HepG2 (cell line): ENCODE results near the gene SLX9. TPM values are rescaled to one million over a fixed set of nuclear protein-coding genes. Genes with fewer than 3 reads are reported as not detected.

Experiments
- CBX1 ChIP-seq: IDR thresholded peaks from one replicate; pipeline ENCODE4 v1.6.1; 2016; ENCODE audit warnings: antibody characterized with exemption, low read depth
- GATAD1 ChIP-seq: IDR thresholded peaks from 2 replicates; pipeline ENCODE4 v1.6.1; 2016; ENCODE audit warnings: missing genetic modification reagents, missing compliant biosample characterization
- GLI4 ChIP-seq: sonication (generic); formaldehyde crosslinking; IDR thresholded peaks from 2 replicates; pipeline ENCODE4 v1.5.1; 2020; ENCODE audit warnings: missing genetic modification reagents, mild to moderate bottlenecking, moderate library complexity, borderline replicate concordance
- HDAC1 ChIP-seq: sonication (generic); formaldehyde crosslinking; IDR thresholded peaks from 2 replicates; pipeline ENCODE4 v1.5.1; 2020; ENCODE audit warnings: mild to moderate bottlenecking, missing genetic modification reagents
- IRF9 ChIP-seq: sonication (generic); formaldehyde crosslinking; IDR thresholded peaks from 2 replicates; pipeline ENCODE4 v1.8.0; 2022; ENCODE audit warnings: missing genetic modification reagents, mild to moderate bottlenecking, borderline replicate concordance
- KAT8 ChIP-seq: IDR thresholded peaks from 2 replicates; pipeline ENCODE4 v1.6.1; 2016; ENCODE audit warnings: missing genetic modification reagents, missing compliant biosample characterization
- KLF9 ChIP-seq: IDR thresholded peaks from 2 replicates; pipeline ENCODE4 v1.6.1; 2016; ENCODE audit warnings: low read depth
- KMT2B ChIP-seq: IDR thresholded peaks from 2 replicates; pipeline ENCODE4 v1.6.1; 2016; ENCODE audit warnings: missing genetic modification reagents, missing compliant biosample characterization
- MTERF4 ChIP-seq: sonication (generic); formaldehyde crosslinking; IDR thresholded peaks from 2 replicates; pipeline ENCODE4 v1.8.0; 2023; ENCODE audit warnings: mild to moderate bottlenecking, missing genetic modification reagents
- PHF20 ChIP-seq: sonication (generic); formaldehyde crosslinking; IDR thresholded peaks from 2 replicates; pipeline ENCODE4 v1.5.0; 2020; ENCODE audit warnings: mild to moderate bottlenecking, missing genetic modification reagents
- POLR2AphosphoS2 ChIP-seq: IDR thresholded peaks from 2 replicates; pipeline ENCODE4 v1.6.1; 2011; ENCODE audit warnings: low read depth, low read length, improper control_type of control experiment
- PRDM10 ChIP-seq: sonication (generic); formaldehyde crosslinking; IDR thresholded peaks from 2 replicates; pipeline ENCODE4 v1.4.0; 2020; ENCODE audit warnings: low read depth, missing genetic modification reagents
- PRPF4 ChIP-seq: fragments of 200-400 bp; formaldehyde crosslinking; IDR thresholded peaks from 2 replicates; pipeline ENCODE4 v1.6.1; 2016; ENCODE audit warnings: low read length, low read depth; ENCODE audit not compliant: poor library complexity, severe bottlenecking
- RFX3 ChIP-seq: IDR thresholded peaks from 2 replicates; pipeline ENCODE4 v1.6.1; 2016; ENCODE audit warnings: missing biosample characterization, missing genetic modification reagents
- SRF ChIP-seq: IDR thresholded peaks from 2 replicates; pipeline ENCODE4 v1.6.1; 2011; ENCODE audit warnings: mild to moderate bottlenecking, low read depth, low read length, moderate library complexity
- SRSF1 ChIP-seq: fragments of 200-400 bp; formaldehyde crosslinking; optimal IDR thresholded peaks from 2 replicates; pipeline ENCODE3; 2017; ENCODE audit warnings: mild to moderate bottlenecking, low read depth, low read length, moderate library complexity
- ZNF367 ChIP-seq: sonication (generic); formaldehyde crosslinking; IDR thresholded peaks from 2 replicates; pipeline ENCODE4 v1.4.0; 2020; ENCODE audit warnings: missing genetic modification reagents, borderline replicate concordance
- ZNF557 ChIP-seq: sonication (generic); formaldehyde crosslinking; IDR thresholded peaks from 2 replicates; pipeline ENCODE4 v1.4.0; 2020; ENCODE audit warnings: missing genetic modification reagents
- ZNF687 ChIP-seq: sonication (generic); formaldehyde crosslinking; IDR thresholded peaks from 2 replicates; pipeline ENCODE4 v1.5.1; 2020; ENCODE audit warnings: mild to moderate bottlenecking, missing genetic modification reagents, moderate library complexity
- ZNF747 ChIP-seq: sonication (generic); formaldehyde crosslinking; IDR thresholded peaks from 2 replicates; pipeline ENCODE4 v1.8.1; 2023; ENCODE audit warnings: missing genetic modification reagents, mild to moderate bottlenecking, borderline replicate concordance
- polyA plus RNA-seq, 8 experiments: library from polyadenylated mRNA; depleted of rRNA in 3 of 8; stranded (reverse) in 7 of 8; unstranded in 1 of 8; fragments of >200 nt; fragmentation: Illumina TruSeq in 4 of 8; extraction: Trizol in 4 of 8; gene quantifications; 2 replicates each; pipeline versions ENCODE4 v1.2.1 to v1.2.3, GENCODE V29; 2011 to 2016; ENCODE audit warnings: low read depth in 4 of 8, missing spikeins in 1 of 8, mixed read lengths in 1 of 8; ENCODE audit not compliant: insufficient read depth in 1 of 8
- total RNA-seq, 5 experiments: library from RNA; depleted of rRNA; stranded (reverse); fragments of >200 nt; fragmentation: Illumina TruSeq; extraction: Trizol; gene quantifications; 2 replicates each; pipeline ENCODE4 v1.2.3, GENCODE V29; 2016; ENCODE audit warnings: low read depth in 1 of 5

The SLX9 gene
- total and polyA plus RNA-seq, 2 of the 13 experiments (the other 11 are each of a cell fraction or from before 2014, with no cell fraction given): 21.0 to 47.1 TPM

GRCh38 chr21:45014747-45015468, 75.1 kb downstream of the SLX9 start (continued):
- no peak for TF ChIP-seq HDAC1 (CRISPR knock-in tag)
- TF ChIP-seq PRPF4: no peak
- TF ChIP-seq ZNF747: 0 out of 2 replicates have a peak, but pooled peaks have one; percentile 31
- no peak for TF ChIP-seq KLF9 (CRISPR knock-in tag)
- no peak for TF ChIP-seq GLI4 (CRISPR knock-in tag)
- TF ChIP-seq SRSF1: no peak
- TF ChIP-seq MTERF4 (CRISPR knock-in tag): no peak
- TF ChIP-seq ZNF687 (CRISPR knock-in tag): peak; percentile 46
- no peak for TF ChIP-seq KMT2B (CRISPR knock-in tag)
- no peak for TF ChIP-seq GATAD1 (CRISPR knock-in tag)
- no peak for TF ChIP-seq CBX1
- TF ChIP-seq ZNF557 (CRISPR knock-in tag): no peak
- TF ChIP-seq SRF: no peak
- no peak for TF ChIP-seq RFX3 (CRISPR knock-in tag)
- TF ChIP-seq PHF20: no peak
- no peak for TF ChIP-seq POLR2AphosphoS2
- TF ChIP-seq KAT8: peak; percentile 2; the same call in 1 of the 2 replicates
- TF ChIP-seq IRF9 (CRISPR knock-in tag): 0 out of 2 replicates have a peak, but pooled peaks have one; percentile 50
- 0 out of 2 replicates have a peak, but pooled peaks have one; percentile 0 for TF ChIP-seq PRDM10 (CRISPR knock-in tag)
- TF ChIP-seq ZNF367 (CRISPR knock-in tag): no peak
